BJ (cell line): ENCODE results near the gene P2RX3. TPM values are rescaled to one million over a fixed set of nuclear protein-coding genes. Genes with fewer than 3 reads are reported as not detected.

Experiments
- CTCF ChIA-PET: fragments of 350-600 bp; formaldehyde crosslinking; extraction: SDS; loops from one replicate; lab custom pipeline; 2021; ENCODE audit warnings: antibody characterized with exemption, inconsistent platforms; lab: Yijun Ruan, JAX
- POLR2A ChIA-PET: fragments of 300-600 bp; sonication (Branson Sonifier 250); formaldehyde crosslinking; extraction: SDS; loops from one replicate; lab custom pipeline; 2021; ENCODE audit warnings: antibody characterized with exemption; lab: Charles Lee
- DNase-seq: peaks from one replicate; pipeline ENCODE4 v3.0.0-alpha.2; 2011; ENCODE audit warnings: low read depth
- H3K27me3 ChIP-seq: 2 replicates; pipeline ENCODE4 v1.6.0; 2011; ENCODE audit warnings: low read length; ENCODE audit not compliant: control insufficient read depth, insufficient read depth
- H3K36me3 ChIP-seq: 2 replicates; pipeline ENCODE4 v1.5.1; 2011; ENCODE audit warnings: low read length; ENCODE audit not compliant: control insufficient read depth, insufficient read depth
- H3K4me3 ChIP-seq: 2 replicates; pipeline ENCODE4 v1.5.1; 2011; ENCODE audit warnings: low read depth, mild to moderate bottlenecking, control low read depth, low read length
- polyA plus RNA-seq: library from polyadenylated mRNA; depleted of rRNA; stranded (reverse); fragments of >200 nt; gene quantifications from 2 replicates; pipeline ENCODE4 v1.2.3, GENCODE V29; 2011
- TF ChIP-seq, protein P1 (sequence below): IDR thresholded peaks from 2 replicates; pipeline ENCODE4 v1.5.1; 2011; ENCODE audit warnings: low read depth, mild to moderate bottlenecking, control low read depth, inconsistent platforms, low read length, moderate library complexity; ENCODE audit not compliant: insufficient read depth

Gene P2RX3
- polyA plus RNA-seq, 1 experiment: not detected

DNA sequence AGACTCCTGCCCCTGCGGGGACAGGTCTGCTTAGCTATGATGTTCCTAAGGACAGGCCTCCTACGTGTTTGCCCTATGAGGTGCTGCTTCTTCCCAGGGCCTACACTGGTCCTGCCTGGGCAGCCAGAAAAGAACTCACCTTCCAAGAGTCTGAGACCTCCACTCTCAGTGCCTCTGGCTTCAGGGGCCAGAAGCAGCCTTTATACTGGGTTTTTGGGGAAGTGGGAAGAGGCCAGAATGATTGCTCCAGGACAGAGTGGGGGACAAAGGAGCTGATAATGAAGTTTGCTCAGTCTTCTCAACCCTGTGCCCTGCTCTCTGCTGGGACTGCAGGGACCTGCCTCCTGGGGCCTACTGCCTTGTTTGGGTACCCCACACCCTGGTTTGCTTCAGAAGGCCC lies 42.8 kb downstream of the P2RX3 start, which contains the start of gene PRG3:
Gene PRG3 (minus strand): TSS at position 176 of the 400 bp plus-strand sequence. CDS start 442 bp downstream, outside the sequence.
- ChIA-PET CTCF (no interaction called here), POLR2A (no interaction called here)
- Histone ChIP-seq H3K36me3 (no peaks in the 10 kb centered on the region), H3K27me3 (peaks cover 6% of the 10 kb centered on the region), H3K4me3 (no peak within 1 kb of the TSS)
- no peak for DNase-seq
- TF ChIP-seq, protein P1, sequence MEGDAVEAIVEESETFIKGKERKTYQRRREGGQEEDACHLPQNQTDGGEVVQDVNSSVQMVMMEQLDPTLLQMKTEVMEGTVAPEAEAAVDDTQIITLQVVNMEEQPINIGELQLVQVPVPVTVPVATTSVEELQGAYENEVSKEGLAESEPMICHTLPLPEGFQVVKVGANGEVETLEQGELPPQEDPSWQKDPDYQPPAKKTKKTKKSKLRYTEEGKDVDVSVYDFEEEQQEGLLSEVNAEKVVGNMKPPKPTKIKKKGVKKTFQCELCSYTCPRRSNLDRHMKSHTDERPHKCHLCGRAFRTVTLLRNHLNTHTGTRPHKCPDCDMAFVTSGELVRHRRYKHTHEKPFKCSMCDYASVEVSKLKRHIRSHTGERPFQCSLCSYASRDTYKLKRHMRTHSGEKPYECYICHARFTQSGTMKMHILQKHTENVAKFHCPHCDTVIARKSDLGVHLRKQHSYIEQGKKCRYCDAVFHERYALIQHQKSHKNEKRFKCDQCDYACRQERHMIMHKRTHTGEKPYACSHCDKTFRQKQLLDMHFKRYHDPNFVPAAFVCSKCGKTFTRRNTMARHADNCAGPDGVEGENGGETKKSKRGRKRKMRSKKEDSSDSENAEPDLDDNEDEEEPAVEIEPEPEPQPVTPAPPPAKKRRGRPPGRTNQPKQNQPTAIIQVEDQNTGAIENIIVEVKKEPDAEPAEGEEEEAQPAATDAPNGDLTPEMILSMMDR: no peak

DNA sequence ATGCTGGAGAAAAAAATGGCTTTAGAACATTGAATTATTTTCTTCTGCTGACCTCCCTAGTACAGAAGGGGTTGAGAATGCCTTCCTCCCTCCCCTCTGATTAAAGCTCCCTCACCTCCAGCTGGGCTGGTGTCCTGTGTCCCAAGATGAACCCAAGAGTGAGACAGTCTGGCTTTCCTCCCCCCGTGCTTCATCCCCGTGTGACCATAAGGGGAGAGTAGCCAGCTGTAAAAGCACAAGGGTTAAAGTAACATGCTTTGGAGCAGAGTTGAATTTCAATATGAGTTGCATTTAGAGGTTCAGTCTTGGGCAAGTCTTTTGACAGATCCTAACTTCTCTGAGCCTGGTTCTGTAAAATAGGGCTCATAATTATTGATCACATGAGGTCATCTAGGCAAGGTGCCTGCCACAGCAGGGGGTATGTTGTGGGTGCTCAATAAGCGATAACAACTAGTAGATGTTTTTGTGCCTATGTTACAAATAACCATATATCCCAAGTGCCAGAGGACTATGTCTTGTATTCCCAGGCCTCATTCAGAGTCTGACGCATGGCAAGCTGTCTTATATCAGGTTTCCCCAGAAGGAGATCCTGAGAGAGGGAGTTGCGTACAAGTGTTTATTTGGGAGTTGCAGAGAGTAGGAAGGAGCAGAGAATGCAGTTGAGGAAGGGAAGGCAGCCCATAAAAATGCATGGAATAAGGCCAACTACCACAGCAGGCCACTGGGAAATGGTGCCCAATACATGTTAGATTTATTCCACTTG lies 48.2 kb downstream of the P2RX3 start:
- DNase-seq: no peak
- POLR2A ChIA-PET: no interaction called here
- CTCF ChIA-PET: no interaction called here
- TF ChIP-seq, protein P1: no peak
- H3K36me3 ChIP-seq: no peaks in the 10 kb centered on the region
- H3K27me3 ChIP-seq: peaks cover 13% of the 10 kb centered on the region
- no peak overlapping the region for H3K4me3 ChIP-seq

DNA sequence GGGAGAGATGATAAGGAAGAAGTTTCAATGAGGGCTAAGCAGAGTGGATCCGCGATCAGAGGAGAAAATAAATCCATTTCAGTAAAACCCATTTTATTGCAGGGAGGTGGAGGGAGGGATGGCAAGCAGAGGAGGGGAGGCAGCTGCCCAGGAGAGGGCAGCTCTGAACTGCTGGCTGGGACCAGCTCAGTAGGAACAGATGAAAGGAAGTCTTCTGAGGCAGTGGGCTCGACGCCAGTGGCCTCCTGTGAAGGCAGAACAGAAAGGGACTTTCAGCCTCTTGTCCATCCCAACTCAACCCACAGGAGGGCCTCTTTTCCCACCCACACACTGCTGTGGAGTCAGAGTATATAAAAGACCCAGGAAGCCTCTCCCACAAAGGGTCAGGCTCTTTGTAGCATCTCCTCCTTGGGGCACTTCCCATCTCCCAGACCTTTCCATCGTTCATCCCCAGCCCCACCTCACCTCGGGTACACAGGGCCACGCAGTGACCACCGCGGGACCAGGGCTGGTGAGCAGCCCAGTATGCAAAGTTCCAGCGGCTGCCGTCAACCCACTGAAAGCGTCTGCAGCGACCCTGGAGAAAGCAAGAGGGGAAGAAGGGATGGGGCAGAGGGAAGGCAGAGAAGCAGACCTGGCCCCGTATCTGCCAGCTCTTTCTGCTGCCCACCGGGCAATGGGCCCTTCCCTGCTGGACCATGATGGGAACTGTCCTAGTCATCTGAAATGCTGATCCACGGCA lies 49.3 kb downstream of the P2RX3 start:
- DNase-seq: no peak
- TF ChIP-seq, protein P1: no peak
- Histone ChIP-seq H3K36me3 (no peaks in the 10 kb centered on the region), H3K4me3 (no peak overlapping the region), H3K27me3 (peaks cover 13% of the 10 kb centered on the region)
- CTCF ChIA-PET: no interaction called here
- POLR2A ChIA-PET: no interaction called here

DNA sequence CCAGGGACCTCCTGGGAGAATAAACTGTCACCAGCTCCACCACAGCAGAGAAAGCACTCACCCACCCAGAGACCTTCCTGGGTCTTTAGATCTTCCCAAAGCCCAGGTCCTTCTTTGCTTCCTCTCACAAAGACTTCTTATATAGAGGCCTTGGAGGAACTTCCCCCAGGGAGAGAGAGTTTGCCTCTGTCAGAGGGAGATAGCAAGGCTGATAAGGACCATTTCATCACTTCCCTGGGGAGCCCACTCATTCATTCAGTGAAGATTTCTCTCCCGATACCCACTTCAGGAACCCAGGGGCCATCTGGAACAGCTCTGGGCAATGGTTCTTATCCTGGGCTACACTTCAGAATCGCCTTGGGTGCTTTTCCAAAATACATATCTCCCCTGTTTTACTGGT lies 52.4 kb downstream of the P2RX3 start, which contains the start of gene PRG2:
Gene PRG2 (minus strand): TSS at position 116 of the 400 bp plus-strand sequence. CDS start 706 bp downstream, outside the sequence.
- TF ChIP-seq, protein P1: no peak
- ChIA-PET CTCF (no interaction called here), POLR2A (no interaction called here)
- Histone ChIP-seq H3K27me3 (peaks cover 12% of the 10 kb centered on the region), H3K4me3 (no peak within 1 kb of the TSS), H3K36me3 (no peaks in the 10 kb centered on the region)
- DNase-seq: no peak

DNA sequence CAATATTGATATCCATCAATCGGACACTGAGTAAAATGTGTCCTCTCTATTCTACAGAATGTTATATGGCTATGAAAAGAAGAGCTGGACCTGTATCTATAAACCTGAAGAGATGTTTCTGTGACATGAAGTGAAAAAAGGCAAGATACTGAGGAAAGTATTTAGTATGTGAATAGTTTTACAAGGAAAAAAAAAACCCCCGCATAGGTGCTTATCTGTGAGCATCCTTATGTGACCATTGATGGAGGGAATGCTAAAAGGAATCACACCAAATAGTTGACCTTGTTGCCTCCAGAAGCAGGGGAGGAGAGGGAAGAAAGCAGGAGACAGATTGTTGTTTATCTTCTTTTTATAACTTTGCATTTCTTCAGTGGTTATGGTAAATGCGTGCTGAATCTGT lies 53.0 kb downstream of the P2RX3 start:
- no peak overlapping the region for H3K4me3 ChIP-seq
- POLR2A ChIA-PET: no interaction called here
- TF ChIP-seq, protein P1: no peak
- H3K36me3 ChIP-seq: no peaks in the 10 kb centered on the region
- no peak for DNase-seq
- CTCF ChIA-PET: interaction anchor here (1.0 kb wide), 1 partner anchor 41 kb away, joined by 3 read pairs; no protein-coding TSS in a partner anchor
- H3K27me3 ChIP-seq: peaks cover 12% of the 10 kb centered on the region
